T-helper 1 cell treated with Interleukin-12 subunit alpha and Interleukin-12 subunit beta and Interleukin-4 antibody, amounts not matched to agents 30 ng/mL and 1 ng/mL, for 36 hours (primary cell): ENCODE results near the gene KPNA6. TPM values are rescaled to one million over a fixed set of nuclear protein-coding genes. Genes with fewer than 3 reads are reported as not detected.
"Not testable (repeated sequence)": the region's sequence is repeated elsewhere in the genome, so short reads cannot be mapped to it uniquely, and the experiment has no call there.

ENCODE experiments used
- intact Hi-C: fragments of 100-400 bp; cut with micrococcal nuclease; formaldehyde crosslinking; loops from one replicate; pipeline ENCODE4 v1.15.1; 2024
- total RNA-seq: library from RNA; stranded (reverse); gene quantifications from 2 replicates; pipeline ENCODE4 v1.2.3, GENCODE V29; 2022

The KPNA6 gene
- total RNA-seq, 1 donor from 2014 or later: 72.7 TPM

- intact Hi-C loops: no loop called here
Observed at GRCh38 chr1:32099426-32099825, 8.4 kb upstream of the KPNA6 start.

- intact Hi-C loops: no loop called here
Observed at GRCh38 chr1:32100359-32100758, 7.5 kb upstream of the KPNA6 start.

GRCh38 chr1:32100807-32101708, 6.8 kb upstream of the KPNA6 start:
- intact Hi-C loops: no loop called here

- intact Hi-C loops: no loop called here
Observed at GRCh38 chr1:32104127-32104526, 3.7 kb upstream of the KPNA6 start.

GRCh38 chr1:32105338-32105737, 2.5 kb upstream of the KPNA6 start:
- intact Hi-C loops: loop anchor here (5.0 kb wide), 1 partner anchor 42 kb away; no protein-coding TSS in a partner anchor

GRCh38 chr1:32106663-32107275, 1.1 kb upstream of the KPNA6 start:
- intact Hi-C loops: loop anchor here (1.0 to 5.0 kb wide), 3 partner anchors 41 to 186 kb away; partner anchors contain the start of gene HDAC1

- intact Hi-C loops: no loop called here
Observed at GRCh38 chr1:32111040-32111623, 3.3 kb downstream of the KPNA6 start.

GRCh38 chr1:32111789-32112188, 3.9 kb downstream of the KPNA6 start:
- intact Hi-C loops: no loop called here

GRCh38 chr1:32112806-32113375, 5.0 kb downstream of the KPNA6 start:
- intact Hi-C loops: no loop called here

GRCh38 chr1:32113436-32113835, 5.6 kb downstream of the KPNA6 start:
- intact Hi-C loops: not testable (repeated sequence)

- intact Hi-C loops: no loop called here
Observed at GRCh38 chr1:32114420-32114819, 6.6 kb downstream of the KPNA6 start.

- intact Hi-C loops: no loop called here
Observed at GRCh38 chr1:32115496-32115895, 7.6 kb downstream of the KPNA6 start.

GRCh38 chr1:32116531-32116930, 8.7 kb downstream of the KPNA6 start:
- intact Hi-C loops: no loop called here

GRCh38 chr1:32122151-32122550, 14.3 kb downstream of the KPNA6 start:
- intact Hi-C loops: no loop called here

GRCh38 chr1:32123361-32123760, 15.5 kb downstream of the KPNA6 start:
- intact Hi-C loops: not testable (repeated sequence)

- intact Hi-C loops: no loop called here
Observed at GRCh38 chr1:32125313-32125712, 17.5 kb downstream of the KPNA6 start.

GRCh38 chr1:32126770-32127169, 18.9 kb downstream of the KPNA6 start:
- intact Hi-C loops: no loop called here

GRCh38 chr1:32127409-32128198, 19.7 kb downstream of the KPNA6 start:
- intact Hi-C loops: no loop called here

GRCh38 chr1:32128479-32128878, 20.6 kb downstream of the KPNA6 start:
- intact Hi-C loops: no loop called here

GRCh38 chr1:32128964-32129363, 21.1 kb downstream of the KPNA6 start:
- intact Hi-C loops: no loop called here

GRCh38 chr1:32133950-32134280, 26.1 kb downstream of the KPNA6 start:
- intact Hi-C loops: not testable (repeated sequence)
